Activated CD8-positive, alpha-beta T cell treated with anti-CD3 and anti-CD28 coated beads for 36 hours (primary cell): ENCODE data around the gene SETD3. TPM values are rescaled to one million over a fixed set of nuclear protein-coding genes. Genes with fewer than 3 reads are reported as not detected.
"Not testable (repeated sequence)": the region's sequence is repeated elsewhere in the genome, so short reads cannot be mapped to it uniquely, and the experiment has no call there.

Source experiments
- ATAC-seq: fragments of 200-7000 bp; cut with Tn5 transposase; one replicate; pipeline ENCODE4 v1.10.0; 2021; ENCODE audit warnings: mild to moderate bottlenecking, moderate library complexity
- CTCF ChIA-PET: fragments of 350-600 bp; sonication (Branson Sonifier 250); formaldehyde crosslinking; loops from one replicate; lab custom pipeline; 2021; ENCODE audit warnings: antibody characterized with exemption; lab: Charles Lee
- POLR2A ChIA-PET: fragments of 350-600 bp; sonication (Branson Sonifier 250); formaldehyde crosslinking; loops from one replicate; lab custom pipeline; 2021; ENCODE audit warnings: antibody characterized with exemption; lab: Charles Lee
- DNase-seq: peaks from one replicate; pipeline ENCODE4 v3.0.0-alpha.2; 2020
- H3K27ac Mint-ChIP-seq: one replicate; pipeline ENCODE4 v1.8.0; 2021; ENCODE audit warnings: mild to moderate bottlenecking, mixed read lengths
- H3K27me3 Mint-ChIP-seq: one replicate; pipeline ENCODE4 v1.8.0; 2021; ENCODE audit warnings: mixed read lengths
- H3K36me3 Mint-ChIP-seq: one replicate; pipeline ENCODE4 v1.8.0; 2021; ENCODE audit warnings: low read depth, mixed read lengths
- H3K4me1 Mint-ChIP-seq: one replicate; pipeline ENCODE4 v1.8.0; 2021; ENCODE audit warnings: low read depth, mixed read lengths
- H3K4me3 Mint-ChIP-seq: one replicate; pipeline ENCODE4 v1.8.0; 2021; ENCODE audit warnings: mild to moderate bottlenecking, moderate library complexity, mixed read lengths
- H3K9me3 Mint-ChIP-seq: one replicate; pipeline ENCODE4 v1.8.0; 2021; ENCODE audit warnings: mixed read lengths
- intact Hi-C: fragments of 100-400 bp; cut with micrococcal nuclease; formaldehyde crosslinking; loops from one replicate; pipeline ENCODE4 v1.10.0; 2022
- total RNA-seq, 2 experiments: library from RNA; stranded (reverse); gene quantifications; one replicate each; pipeline ENCODE4 v1.2.3, GENCODE V29; 2021
- TF ChIP-seq, protein P1 (sequence below): fragments of 200-600 bp; IDR thresholded peaks from one replicate; pipeline ENCODE4 v1.8.0; 2022; ENCODE audit warnings: antibody characterized with exemption, mild to moderate bottlenecking

Gene SETD3
- total RNA-seq, 2 experiments from 2014 or later: 49.9 to 50.7 TPM

DNA sequence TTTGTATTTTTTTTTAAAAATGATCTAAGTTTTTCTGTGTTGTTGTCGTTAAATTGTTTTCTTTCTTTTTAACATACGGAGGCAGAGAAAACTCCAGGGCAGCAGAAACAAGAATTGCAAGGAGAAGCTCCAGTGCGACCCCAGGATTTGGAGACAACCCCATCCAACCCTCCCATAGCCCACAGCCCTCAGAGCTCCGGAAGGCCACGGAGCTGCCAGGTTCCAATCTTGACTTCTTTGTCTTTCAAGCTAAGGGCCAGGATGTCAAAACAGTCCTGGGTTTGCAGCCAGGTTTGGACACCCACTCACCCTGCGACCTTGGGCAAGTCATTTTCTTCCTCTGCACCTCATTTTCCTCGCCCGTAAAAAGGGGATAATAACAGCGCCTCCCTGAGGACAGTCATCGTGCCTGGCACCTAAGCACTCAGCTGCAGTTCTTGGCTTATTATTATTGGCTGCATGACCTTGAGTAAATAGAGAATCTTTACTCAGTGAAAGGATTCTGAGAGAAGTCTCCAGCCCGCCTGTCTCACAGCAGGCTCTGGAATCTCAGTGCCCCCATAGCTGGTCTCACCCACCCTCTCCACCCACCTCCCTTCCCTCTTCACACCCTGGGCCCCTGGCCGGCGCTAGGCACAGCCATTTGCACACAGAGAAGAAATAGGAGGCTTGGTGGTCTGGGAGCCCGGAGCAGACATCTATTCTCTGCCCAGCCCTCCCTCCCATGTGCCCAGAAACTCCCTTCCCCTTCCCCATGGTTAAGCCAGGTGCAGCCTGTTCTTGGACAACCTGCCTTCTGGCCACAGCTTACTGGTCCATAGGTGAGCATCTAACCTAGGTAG lies 129.3 kb downstream of the SETD3 start:
- ATAC-seq (no peak), DNase-seq (no peak)
- Mint-ChIP-seq H3K4me1 (no peaks in the 10 kb centered on the region), H3K27ac (no peak overlapping the region), H3K9me3 (no peaks in the 10 kb centered on the region), H3K4me3 (no peak overlapping the region), H3K36me3 (no peaks in the 10 kb centered on the region), H3K27me3 (peaks cover 2% of the 10 kb centered on the region)
- CTCF ChIA-PET: interaction anchor here (0.6 to 1.0 kb wide), 2 partner anchors 32 to 89 kb away, joined by 3 read pairs; no protein-coding TSS in a partner anchor
- POLR2A ChIA-PET: no interaction called here
- intact Hi-C loops: no loop called here
- TF ChIP-seq, protein P1, sequence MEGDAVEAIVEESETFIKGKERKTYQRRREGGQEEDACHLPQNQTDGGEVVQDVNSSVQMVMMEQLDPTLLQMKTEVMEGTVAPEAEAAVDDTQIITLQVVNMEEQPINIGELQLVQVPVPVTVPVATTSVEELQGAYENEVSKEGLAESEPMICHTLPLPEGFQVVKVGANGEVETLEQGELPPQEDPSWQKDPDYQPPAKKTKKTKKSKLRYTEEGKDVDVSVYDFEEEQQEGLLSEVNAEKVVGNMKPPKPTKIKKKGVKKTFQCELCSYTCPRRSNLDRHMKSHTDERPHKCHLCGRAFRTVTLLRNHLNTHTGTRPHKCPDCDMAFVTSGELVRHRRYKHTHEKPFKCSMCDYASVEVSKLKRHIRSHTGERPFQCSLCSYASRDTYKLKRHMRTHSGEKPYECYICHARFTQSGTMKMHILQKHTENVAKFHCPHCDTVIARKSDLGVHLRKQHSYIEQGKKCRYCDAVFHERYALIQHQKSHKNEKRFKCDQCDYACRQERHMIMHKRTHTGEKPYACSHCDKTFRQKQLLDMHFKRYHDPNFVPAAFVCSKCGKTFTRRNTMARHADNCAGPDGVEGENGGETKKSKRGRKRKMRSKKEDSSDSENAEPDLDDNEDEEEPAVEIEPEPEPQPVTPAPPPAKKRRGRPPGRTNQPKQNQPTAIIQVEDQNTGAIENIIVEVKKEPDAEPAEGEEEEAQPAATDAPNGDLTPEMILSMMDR: no peak

DNA sequence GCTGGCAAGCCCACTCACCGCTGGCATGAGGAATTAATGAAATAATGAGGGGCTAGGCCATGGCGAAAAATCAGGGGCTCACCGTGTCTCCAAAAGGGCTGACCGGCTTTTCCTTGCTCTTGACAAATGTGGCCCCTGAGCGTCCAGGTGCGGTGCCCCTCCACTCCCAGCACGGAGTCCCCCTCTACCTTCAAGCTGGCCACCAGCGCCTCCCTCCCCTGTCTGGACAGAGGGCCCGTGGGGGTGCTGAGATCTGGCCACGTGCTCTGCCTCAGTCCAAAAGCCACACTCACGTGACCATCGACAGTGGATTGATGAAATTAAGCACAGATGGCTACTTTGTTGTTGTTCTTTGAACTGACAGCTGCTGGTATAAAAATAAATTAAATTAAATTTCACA lies 129.9 kb downstream of the SETD3 start:
- no peaks in the 10 kb centered on the region for H3K4me1 Mint-ChIP-seq
- H3K27ac Mint-ChIP-seq: no peak overlapping the region
- H3K4me3 Mint-ChIP-seq: no peak overlapping the region
- H3K27me3 Mint-ChIP-seq: peaks cover 2% of the 10 kb centered on the region
- POLR2A ChIA-PET: no interaction called here
- H3K9me3 Mint-ChIP-seq: no peaks in the 10 kb centered on the region
- no peaks in the 10 kb centered on the region for H3K36me3 Mint-ChIP-seq
- intact Hi-C loops: no loop called here
- ATAC-seq: no peak
- TF ChIP-seq, protein P1: no peak
- CTCF ChIA-PET: interaction anchor here (0.6 kb wide), 1 partner anchor 89 kb away, joined by 3 read pairs; no protein-coding TSS in a partner anchor
- DNase-seq: no peak

DNA sequence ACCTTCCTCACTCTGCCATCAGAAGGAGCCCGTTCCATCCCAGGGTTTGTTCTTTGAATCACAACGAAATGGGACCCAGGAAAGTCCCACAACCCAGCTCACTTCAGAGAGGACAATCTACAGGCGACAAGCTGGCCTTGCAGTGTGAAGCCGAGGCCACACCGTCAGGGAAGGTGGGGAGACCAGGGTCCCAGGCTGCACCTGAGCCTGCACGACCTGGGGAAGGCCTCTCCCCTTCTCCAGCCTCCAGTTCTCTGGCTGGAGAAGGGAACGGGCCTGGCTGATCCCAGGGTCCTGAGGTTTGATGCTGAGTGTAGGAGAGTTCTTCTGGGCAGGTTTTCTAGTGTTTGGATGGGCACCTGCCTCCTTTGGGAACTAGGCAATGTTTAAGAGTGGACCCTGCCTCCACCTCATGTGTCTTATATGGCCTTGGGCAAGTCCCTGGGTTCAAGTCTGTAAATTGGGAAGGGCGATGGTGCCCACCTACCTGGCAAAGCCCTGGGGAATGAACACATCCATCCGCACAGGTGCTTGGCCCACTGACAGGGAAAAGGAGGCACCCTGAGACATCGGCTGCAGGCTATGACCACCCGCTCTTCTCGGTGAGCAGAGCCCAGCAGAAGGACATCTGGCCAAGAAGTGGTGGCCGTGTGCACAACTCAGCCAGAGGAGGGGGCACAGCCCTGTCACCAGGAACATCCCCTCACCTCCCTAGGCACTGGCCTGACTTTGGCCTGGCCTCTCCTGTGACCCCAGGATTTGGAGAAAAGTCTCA lies 130.8 kb downstream of the SETD3 start:
- Mint-ChIP-seq H3K9me3 (no peaks in the 10 kb centered on the region), H3K36me3 (no peaks in the 10 kb centered on the region), H3K27me3 (peaks cover 2% of the 10 kb centered on the region), H3K27ac (no peak overlapping the region), H3K4me3 (no peak overlapping the region), H3K4me1 (no peaks in the 10 kb centered on the region)
- no peak for ATAC-seq
- TF ChIP-seq, protein P1: no peak
- no peak for DNase-seq
- intact Hi-C loops: no loop called here
- CTCF ChIA-PET: no interaction called here
- POLR2A ChIA-PET: no interaction called here

DNA sequence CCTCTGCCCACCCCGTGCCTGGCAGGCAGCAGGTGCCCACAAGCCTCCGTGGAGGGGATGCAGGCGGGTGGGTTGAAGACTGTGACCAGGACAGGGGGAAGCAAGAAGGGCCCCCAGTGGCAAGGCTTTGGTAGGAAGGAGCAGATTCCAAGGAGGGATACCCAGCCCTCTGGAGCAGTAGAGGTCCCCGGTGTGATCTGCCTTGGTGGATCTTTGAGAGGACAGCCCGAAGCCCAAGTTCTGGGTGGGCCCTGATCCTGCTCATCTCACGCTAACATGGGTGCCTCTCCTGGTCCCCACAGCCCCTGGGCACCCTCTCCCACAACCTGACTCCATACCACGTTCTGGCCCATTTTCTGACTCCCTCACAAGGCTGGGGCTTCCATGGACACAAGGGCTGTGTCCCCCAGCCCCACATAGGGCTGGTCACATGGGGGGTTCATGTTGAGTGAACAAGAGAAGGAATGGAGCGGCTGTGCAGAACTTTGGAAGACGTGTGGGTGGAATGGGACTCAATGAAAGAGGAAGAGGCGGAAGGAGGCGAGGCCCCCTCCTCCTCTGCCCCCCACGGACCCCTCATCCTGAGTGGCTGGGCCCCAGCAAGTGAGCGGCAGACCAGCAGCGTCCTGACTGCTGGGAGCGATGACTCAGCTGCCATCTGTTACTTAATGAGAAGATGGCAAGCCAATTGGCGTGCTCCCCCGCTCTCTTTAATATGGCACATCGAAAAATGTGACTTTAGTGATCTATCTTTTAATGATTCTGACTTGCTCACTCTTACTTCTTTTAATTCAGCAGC lies 131.6 kb downstream of the SETD3 start:
- TF ChIP-seq, protein P1: no peak
- Mint-ChIP-seq H3K4me1 (no peaks in the 10 kb centered on the region), H3K9me3 (no peaks in the 10 kb centered on the region), H3K27me3 (peaks cover 2% of the 10 kb centered on the region), H3K36me3 (no peaks in the 10 kb centered on the region), H3K27ac (no peak overlapping the region), H3K4me3 (no peak overlapping the region)
- ChIA-PET POLR2A (no interaction called here), CTCF (no interaction called here)
- ATAC-seq (no peak), DNase-seq (no peak)
- intact Hi-C loops: no loop called here

DNA sequence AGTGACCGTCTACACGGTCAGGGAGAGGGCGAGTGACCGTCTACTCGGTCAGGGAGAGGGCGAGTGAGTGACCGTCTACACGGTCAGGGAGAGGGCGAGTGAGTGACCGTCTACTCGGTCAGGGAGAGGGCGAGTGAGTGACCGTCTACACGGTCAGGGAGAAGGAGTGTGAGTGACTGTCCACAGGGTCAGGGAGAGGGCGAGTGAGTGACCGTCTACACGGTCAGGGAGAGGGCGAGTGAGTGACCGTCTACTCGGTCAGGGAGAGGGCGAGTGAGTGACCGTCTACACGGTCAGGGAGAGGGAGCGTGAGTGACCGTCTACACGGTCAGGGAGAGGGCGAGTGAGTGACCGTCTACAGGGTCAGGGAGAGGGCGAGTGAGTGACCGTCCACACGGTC lies 132.4 kb downstream of the SETD3 start:
- H3K9me3 Mint-ChIP-seq, H3K27ac Mint-ChIP-seq, H3K27me3 Mint-ChIP-seq, ATAC-seq, H3K4me1 Mint-ChIP-seq, intact Hi-C loops, CTCF ChIA-PET, POLR2A ChIA-PET, H3K4me3 Mint-ChIP-seq, H3K36me3 Mint-ChIP-seq, DNase-seq: not testable (repeated sequence)
